Left lobe of liver (tissue), 2 donors: ENCODE results near the gene ANTXR2. TPM values are rescaled to one million over a fixed set of nuclear protein-coding genes. Genes with fewer than 3 reads are reported as not detected.

Experiments used
- ATAC-seq: fragments of 200-7000 bp; cut with Tn5 transposase; one replicate; pipeline ENCODE4 v1.9.1; 2020; ENCODE audit warnings: mild to moderate bottlenecking, moderate library complexity
- DNase-seq: peaks from one replicate; pipeline ENCODE4 v3.0.0-alpha.2; 2020; ENCODE audit warnings: low spot score
- total RNA-seq: library from RNA; stranded (reverse); gene quantifications from one replicate; pipeline ENCODE4 v1.2.1, GENCODE V29; 2021
- donor health status: DM: no; HTN: no; CAD: no; lungs with moderate emphysema.
- donor health status: DM: no; HTN: yes; CAD: no.

Gene ANTXR2
- total RNA-seq, 1 donor from 2014 or later, result 31.9 TPM

DNA sequence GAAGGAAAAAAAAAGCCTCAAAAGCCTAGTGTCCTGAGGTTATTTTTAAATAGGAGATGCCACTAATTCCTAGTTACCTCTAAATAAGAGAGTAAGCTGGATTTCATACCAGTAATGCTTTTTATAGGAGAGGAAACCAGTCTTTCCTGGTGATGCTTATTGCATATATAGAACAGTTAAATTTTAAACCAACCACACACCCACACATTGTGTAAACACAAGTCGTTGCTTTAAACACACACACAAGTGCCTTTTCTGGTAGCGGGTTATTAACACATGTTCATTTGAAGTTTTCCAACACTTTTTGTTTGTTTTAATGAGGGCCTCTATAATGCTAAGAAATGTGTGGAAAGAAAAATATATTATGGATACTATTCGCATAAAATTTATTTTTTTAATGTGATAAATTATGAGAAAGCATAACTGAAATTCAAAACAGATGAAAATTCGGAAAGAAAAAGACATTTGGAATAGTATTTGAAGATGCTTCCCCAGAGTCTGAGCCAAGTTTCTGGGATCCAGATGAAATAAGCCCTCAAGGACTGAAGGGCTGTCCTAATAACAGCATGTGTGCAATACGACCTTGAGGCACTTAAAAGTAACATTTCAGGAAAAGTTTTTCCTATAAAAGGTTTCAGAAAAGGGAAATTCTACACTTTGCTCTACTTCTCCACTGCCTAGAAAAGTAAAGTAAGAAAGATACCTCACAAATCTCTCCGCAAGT lies 2.0 kb downstream of the ANTXR2 start:
- DNase-seq (no peak), ATAC-seq (peak; percentile 7)

DNA sequence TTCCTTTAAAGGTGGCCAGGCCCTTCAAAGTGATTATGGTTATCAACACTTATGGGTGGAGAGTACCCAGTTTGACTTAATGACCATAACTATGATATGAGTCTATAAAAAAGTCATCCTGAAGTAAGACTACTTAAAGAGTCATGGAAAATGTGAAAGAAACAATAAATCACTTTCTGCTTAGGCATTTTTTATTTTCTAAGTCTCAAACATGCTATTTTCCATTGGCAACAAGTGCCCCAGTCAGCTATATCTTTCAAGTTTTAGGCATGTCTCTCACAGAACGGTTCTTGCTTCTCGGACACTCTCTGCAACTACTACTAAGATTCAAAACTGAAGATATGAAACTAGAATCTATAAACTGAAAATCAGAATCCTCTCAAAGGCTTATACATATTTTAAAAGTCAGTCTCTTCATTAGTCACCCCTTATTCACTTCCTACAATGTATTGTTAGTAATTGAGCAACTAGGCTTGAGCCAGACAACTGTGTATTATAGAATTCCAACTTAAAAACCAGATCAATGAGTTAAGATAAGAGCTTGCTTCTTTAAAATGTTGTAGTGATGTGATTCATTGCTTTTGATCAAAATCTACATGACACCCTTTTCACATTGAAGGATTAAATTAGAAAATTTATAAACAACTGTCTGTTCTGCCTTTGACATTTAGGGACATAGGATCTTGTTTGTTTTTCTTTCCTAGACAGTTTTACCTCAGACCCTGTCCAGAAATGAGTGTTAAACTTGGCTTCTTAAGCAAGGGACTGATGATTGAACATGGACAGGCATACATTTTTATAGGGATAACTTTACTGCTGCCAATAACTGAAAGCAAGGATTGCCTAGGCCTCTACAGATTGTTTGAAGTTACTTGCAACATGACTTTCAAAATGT lies 2.9 kb downstream of the ANTXR2 start:
- DNase-seq (no peak), ATAC-seq (no peak)

DNA sequence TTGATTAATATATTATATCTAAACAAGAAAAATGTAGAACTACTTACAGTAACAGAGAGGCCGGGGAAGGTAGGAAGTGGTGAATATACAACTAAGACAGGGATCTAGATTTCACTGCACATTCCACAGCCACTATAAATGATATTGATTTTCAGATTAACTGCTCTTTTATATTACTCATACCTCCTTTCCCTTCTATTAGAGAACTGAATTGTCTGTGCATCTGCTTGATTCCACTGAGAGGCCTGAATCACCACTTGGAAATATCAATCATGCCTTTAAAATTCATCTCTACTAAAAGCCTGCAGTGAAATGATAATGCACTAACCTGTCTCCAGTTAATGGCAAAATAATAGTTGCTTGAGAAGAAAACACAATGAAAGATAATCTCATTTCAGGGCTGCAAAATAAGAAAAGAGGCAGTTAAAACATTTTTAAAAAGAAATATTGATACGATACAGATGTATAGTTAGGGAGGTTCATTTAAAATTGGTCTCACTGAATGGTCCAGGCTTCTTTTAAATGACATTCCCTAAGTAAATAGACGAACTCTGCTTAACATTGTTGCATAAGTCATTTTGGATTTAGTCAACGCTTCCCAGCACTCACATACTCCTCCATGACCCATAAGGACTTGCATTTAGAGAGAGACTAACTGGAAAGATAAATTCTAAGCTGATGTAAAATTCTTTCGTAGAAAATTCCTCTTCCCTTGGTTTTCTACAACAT lies 3.8 kb downstream of the ANTXR2 start:
- no peak for ATAC-seq
- DNase-seq, result no peak

DNA sequence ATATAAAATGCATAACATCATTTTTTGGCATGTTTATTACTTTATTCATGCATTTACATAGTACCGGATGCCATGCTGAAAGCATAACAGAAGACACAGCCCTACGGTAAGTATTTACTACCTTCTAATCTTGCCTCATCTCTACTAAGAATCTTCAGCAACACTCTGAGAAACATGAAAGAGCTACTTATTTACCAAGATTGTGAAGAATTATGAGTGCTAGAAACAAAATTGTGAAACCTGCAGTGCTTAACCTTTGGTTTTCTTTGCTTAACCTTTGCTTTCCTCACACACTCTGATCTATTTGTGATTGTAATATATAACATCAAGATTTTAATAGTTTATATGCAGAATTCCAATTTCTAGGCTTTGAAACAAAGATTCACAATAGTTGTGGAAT lies 7.4 kb downstream of the ANTXR2 start:
- ATAC-seq (peak; percentile 66), DNase-seq (no peak)

DNA sequence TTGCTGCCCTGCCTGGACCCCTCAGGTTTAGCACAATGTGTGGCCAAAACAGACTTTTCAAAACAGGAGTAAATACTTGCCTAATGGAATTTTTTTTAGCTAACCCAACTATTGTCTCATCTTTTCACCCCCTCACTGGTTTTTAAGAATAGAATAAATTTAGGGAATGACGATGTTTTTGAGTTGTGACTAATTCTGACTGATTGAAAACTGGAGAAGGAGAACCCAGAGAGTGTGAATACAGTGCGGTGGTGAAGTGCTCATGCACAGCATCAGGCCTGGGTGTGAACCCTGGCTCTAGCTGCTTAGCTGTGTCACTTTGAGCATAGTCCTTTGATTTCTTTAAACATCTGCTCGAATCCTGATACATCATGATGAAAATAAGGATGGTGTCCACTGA lies 10.5 kb downstream of the ANTXR2 start:
- no peak for ATAC-seq
- no peak for DNase-seq

DNA sequence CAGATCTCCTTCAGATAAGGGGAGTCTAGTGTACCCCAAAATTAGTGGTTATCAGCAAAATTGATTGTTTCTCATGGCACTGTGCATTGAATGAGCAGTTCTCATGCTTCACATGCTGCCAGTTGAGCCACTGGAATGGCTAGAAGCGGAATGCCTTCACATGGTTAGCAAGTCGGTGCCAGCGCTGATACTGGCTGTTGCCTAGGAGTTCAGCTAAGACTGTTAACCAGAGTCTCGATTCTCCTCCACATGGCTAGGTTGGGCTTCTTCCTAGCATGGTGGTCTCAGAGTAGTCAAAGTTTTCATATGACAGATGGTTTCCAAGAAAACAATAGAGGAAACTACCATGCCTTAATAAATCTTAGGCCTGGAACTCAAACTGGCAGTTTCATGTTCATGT lies 12.2 kb downstream of the ANTXR2 start:
- DNase-seq (no peak), ATAC-seq (no peak)

DNA sequence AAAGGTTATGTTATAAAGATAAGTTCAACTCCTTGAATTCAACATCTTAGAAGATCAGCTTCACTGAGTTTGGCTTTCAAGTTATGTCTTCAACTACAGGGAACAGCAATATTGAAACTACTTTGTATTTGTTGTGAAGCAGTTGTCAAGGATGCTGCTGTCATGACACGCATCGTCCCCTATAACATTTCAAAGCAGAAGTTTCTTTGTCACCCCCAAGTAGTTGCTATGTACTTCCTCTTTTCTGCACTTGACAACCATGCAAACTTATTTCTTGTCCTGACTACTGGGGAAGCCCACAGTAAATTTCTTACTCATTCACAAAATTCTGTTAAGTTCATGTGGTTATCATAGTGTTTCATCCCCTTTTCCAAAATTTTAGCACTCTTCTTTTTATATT lies 14.3 kb downstream of the ANTXR2 start:
- DNase-seq (no peak), ATAC-seq (no peak)

DNA sequence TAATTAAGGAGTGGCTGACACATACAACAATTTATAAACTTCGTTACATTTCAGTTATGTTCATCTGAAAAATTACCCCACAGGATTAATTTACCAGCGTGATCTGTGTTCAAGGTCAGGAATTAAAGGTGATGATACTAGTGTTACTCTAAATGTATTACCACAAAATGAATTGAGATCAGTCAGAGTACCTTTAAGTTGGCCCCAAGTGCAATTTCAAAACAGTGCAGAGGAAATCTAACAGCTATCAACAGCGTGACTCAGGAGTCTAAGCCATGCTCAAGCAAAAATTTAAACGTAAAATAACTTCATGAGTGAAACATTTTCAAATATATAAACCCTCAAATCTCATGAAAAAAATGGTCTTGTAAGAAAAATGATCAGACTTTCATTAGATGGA lies 18.7 kb downstream of the ANTXR2 start:
- DNase-seq (no peak), ATAC-seq (no peak)

DNA sequence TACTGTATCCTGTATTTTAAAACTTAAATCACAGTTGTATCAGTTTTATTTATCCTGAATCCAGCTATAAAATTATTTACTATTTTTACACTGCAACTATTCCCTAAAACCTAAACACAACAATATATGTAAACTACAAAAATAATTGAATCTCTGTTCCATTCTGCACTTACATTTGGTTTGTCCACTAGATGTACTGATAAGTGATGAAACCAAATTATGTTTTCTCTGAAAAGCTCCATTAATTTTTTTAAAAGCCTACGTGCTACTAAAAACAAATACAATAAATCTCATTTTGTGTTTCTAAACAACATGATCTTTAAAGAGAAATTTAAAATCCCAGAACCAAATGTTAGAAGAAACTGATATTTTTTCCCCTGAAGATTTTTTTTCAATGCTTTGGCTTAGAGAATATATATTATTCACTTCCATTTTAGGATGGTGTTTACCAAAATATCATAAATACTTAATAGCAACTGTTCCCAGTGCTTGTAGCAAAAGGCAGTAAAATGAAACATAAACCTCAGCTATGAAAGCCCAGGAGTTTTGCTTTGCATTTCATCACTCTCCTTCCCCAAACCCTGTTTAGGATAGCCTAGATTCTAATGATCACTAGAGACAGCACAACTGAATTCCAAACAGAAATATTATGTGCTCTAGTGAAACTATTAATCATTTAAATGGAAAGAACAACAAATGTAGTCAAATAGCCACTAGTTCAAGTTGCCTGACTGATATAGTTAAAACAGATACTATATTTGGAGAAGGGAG lies 19.7 kb downstream of the ANTXR2 start:
- no peak for ATAC-seq
- DNase-seq, result no peak

DNA sequence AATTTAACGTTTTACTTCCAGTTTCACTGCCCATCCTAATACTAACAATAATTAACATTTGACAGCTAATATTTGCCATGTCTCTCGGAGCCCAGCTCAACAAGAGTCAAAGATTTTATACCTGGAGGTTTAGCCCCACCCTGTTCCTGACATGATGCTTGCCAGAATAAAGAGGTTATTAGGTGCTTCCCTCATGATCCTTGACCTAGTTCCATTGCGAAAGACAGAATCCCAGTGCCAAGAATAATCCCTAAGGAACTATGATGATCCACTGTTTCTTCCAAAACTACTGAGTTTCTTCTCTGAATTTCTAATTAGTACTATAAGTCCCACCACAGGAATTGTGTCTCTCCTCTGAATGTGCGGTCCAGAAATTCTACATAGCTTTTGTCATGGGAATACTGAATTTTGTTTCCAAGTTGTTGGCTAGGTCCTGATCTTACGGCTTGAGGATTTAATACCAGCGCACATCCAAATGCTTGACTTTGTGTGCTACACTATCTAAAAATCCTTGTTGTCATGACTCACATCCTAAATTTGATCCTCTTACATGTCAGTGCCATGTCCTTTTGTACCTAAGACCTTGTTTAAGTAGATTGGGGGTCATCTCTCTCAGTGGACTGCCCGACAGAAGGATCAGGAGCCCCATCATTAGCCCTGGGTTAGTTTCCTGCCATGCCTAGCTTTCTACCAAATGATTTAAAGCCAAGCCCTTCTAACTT lies 23.1 kb downstream of the ANTXR2 start:
- no peak for DNase-seq
- ATAC-seq, result peak; percentile 62

DNA sequence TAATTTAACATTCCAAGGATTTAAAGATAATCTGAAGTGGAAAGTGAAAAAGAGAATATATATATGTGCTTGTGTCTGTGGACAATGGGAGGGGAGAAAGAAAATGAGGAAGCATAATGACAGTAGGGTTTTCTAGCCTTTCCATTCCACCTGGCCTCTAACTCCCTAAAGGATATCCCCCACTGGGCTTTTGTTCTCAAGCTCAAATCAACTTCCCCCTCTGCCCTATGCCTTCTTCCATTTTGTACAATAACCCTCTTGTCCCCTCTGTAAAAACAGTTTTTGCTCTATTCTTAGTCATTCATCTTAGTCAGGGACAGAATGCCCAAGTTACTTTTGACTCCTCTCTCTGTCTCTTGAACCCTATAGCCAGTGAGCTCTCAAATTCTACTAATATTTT lies 23.6 kb downstream of the ANTXR2 start:
- no peak for ATAC-seq
- DNase-seq, result no peak

DNA sequence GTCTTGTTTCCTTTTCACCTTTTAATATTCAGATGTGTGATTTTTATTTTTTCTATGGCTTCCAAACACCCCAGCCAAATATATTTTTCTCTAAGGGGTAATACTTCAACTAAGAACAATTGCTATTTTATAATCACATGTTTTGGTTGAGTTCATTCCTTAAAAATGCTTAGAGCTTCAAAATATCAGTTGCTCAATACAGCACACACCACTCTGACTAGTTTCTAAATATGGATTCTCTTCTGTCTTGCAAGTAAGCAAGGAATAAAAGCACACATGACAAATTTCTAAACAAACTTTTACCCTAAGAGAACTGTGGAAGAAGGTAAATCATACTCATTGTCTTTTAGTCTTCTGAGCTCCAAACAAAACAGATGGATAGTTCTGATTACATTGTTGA lies 27.2 kb downstream of the ANTXR2 start:
- DNase-seq (no peak), ATAC-seq (no peak)

DNA sequence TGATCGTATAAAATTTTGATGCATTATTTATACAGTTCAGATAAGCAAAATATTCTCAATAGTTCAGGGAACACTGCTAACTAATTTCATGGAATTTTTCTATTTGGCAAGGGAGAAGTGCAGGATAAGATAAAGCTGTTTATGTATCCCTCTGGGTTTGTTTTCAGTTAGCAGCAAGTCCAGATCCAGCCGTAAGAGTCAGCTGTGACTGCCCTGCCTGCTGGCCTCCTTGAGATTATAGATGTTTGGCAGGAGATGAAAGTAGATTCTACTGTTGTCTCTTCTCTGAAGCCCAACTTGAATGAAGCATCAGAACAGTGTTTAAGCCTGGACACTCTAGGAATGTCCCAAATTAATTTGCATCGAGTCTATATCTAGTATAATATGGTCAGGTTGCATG lies 29.5 kb downstream of the ANTXR2 start:
- ATAC-seq (peak; percentile 22), DNase-seq (no peak)

DNA sequence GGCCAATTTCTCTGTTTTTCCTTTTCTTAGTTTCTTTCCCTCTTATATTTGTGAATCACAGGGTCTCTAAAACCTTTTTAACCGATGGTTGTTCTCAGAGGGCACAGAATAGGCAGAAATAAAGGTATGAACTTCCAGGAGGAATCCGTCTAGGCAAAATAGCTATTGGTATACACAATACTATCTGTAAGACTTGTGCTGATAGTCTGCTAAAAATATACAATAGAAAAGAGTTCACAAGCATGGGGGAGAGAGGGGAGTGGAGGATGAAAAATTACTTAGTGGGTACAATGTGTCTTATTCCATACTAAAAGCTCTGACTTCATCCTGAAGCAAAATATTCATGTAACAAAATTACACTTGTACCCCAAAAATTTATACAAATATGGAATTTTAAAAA lies 30.2 kb downstream of the ANTXR2 start:
- no peak for DNase-seq
- no peak for ATAC-seq

DNA sequence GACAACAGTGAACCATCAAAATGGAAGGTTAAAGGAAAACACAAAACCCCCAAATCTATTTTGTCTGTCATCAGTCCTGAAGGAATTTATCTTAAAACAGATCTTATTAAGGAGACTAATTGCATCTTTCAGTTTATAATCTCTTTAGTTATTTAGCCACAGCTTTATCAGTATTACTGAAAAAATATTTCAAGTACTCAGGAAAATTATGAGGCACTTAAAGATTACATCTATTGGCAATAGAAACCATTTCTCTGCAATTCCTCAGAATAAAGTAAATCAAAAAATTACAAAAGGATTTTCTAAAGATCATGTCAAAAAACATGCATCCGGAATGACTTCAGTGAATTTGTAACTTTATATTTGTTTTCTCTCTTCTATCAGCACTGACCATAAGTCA lies 35.2 kb downstream of the ANTXR2 start:
- DNase-seq (no peak), ATAC-seq (no peak)

DNA sequence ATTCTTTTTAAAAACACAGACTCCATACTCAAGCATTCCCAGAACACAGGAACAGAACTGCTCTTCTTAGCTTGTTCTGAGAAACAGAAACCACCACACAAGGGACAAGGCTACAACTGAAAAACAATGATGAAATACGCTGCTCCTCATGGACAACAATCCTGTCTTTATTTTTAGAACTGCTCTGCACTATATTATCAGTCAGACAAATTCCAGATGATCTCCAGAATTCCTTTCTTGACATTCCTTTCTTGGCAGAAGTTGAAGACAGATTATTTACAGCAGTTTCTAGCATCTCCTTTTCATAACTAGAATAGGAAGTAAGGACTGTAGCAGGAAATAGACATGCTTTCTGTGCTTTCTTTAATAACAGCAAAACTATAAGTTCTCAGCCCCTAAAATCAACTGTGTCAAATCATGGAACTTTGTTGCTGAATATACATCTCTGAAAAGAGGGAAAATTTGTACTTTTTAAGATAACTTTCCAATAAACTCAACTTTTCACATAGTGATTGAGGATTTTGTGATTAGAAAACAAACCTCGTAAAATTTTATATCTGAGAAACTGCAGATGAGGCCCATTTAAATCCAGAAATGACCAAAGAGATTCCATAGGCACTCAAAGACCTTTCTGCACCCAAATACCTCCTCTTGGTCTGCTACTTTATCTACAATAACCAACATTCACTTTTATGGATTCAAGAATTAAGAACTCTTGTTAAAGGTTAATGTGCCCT lies 35.9 kb downstream of the ANTXR2 start:
- ATAC-seq (peak; percentile 44), DNase-seq (no peak)

DNA sequence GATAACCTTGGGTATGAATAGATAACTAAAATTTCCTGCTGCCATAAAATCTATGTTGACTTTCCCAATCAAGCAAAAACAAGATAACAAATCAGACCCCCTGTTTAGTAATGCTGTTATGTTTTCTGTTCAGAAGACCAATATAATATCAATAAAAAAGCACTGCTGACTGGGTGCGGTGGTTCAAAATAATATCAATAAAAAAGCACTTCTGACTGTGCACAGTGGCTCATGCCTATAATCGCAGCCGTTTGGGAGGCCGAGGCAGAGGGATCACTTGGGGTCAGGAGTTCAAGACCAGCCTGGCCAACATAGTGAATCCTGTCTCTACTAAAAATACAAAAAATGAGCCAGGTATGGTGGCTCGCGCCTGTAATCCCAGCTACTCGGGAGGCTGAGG lies 36.7 kb downstream of the ANTXR2 start:
- DNase-seq, result no peak
- no peak for ATAC-seq

DNA sequence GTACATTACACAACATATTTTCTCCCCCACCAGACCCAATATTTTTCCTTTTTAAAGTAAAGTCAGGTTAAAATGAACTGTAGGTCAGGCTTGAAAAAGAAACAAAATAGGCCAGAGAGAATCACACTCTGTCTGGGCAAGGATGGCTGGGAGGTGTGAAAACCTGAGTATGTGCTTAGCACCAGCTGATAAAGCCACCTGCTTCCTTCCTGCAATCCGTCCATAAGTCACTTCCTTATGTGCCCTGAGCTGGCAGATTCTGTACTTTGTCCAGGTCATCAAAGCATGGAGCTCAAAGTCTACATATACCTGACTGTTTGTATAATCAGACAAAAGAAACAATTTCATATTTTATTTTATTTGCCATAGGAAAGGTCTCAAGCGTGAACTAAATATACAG lies 37.7 kb downstream of the ANTXR2 start:
- no peak for DNase-seq
- ATAC-seq, result peak; percentile 35

DNA sequence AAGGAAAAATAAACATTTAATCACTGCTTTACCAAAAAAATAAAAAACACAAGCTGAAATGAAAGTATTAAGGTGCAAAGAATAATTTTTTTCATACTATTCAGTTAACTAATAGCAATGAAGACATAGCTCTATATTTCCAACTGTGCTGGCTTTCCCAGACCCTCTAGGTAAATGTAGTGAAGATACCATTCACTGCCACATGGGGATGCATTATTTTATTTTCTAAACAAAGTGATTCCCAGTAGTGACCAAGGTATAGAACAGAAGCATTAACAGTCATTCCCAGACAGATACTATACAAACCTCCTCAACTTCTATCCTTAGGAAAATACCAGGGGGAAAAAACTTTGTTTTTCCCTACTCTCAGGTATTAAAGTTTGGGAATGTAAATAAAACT lies 39.4 kb downstream of the ANTXR2 start:
- DNase-seq (no peak), ATAC-seq (no peak)

DNA sequence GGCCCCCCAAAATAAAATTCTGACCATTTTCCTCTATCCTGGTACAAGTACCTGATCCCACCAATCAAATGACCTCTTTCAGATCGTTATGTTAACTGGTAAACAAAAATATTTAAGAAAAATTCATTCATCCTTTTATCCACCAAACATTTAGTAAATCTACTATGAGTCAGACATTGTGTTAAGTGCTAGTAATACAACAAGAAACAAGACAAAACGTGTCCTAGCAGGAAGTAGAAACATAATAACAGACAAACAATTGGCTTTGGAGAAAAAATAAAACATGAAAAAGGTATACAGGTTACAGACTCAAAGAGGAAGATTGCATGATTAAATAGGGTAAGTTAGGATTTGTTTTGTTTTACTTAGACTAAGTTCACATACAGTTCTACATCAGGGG lies 43.7 kb downstream of the ANTXR2 start:
- no peak for DNase-seq
- ATAC-seq, result no peak
